NCI-H2227 treated with DMSO at 0.1 percent for 48 hours (cell line): ENCODE measurements around the gene CYFIP2.

Experiments
- DNase-seq: peaks from one replicate; lab custom pipeline; 2025; lab: John Stamatoyannopoulos, UW

Gene CYFIP2

GRCh38 chr5:157358871-157359270 lies 92.9 kb downstream of the CYFIP2 start:
- DNase-seq, result no peak

- no peak for DNase-seq
Measured at GRCh38 chr5:157359356-157360055, 93.6 kb downstream of the CYFIP2 start.

- no peak for DNase-seq
Measured at GRCh38 chr5:157362012-157362411, 96.1 kb downstream of the CYFIP2 start.

GRCh38 chr5:157362502-157362901 lies 96.6 kb downstream of the CYFIP2 start:
- DNase-seq, result no peak

- DNase-seq, result no peak
Measured at GRCh38 chr5:157362982-157363381, 97.1 kb downstream of the CYFIP2 start.

- DNase-seq, result no peak
Measured at GRCh38 chr5:157365732-157366131, 99.8 kb downstream of the CYFIP2 start.

- DNase-seq, result no peak
Measured at GRCh38 chr5:157366741-157367674, 101.1 kb downstream of the CYFIP2 start.

- DNase-seq, result no peak
Measured at GRCh38 chr5:157369507-157369906, 103.6 kb downstream of the CYFIP2 start.

- no peak for DNase-seq
Measured at GRCh38 chr5:157370967-157371366, 105.0 kb downstream of the CYFIP2 start.

- no peak for DNase-seq
Measured at GRCh38 chr5:157371655-157372471, 105.9 kb downstream of the CYFIP2 start.

GRCh38 chr5:157372472-157372822 lies 106.5 kb downstream of the CYFIP2 start:
- no peak for DNase-seq

- DNase-seq, result no peak
Measured at GRCh38 chr5:157378509-157378908, 112.6 kb downstream of the CYFIP2 start.

GRCh38 chr5:157379983-157380382 lies 114.1 kb downstream of the CYFIP2 start:
- no peak for DNase-seq

- DNase-seq, result no peak
Measured at GRCh38 chr5:157381746-157382145, 115.8 kb downstream of the CYFIP2 start.

- no peak for DNase-seq
Measured at GRCh38 chr5:157382996-157383800, 117.3 kb downstream of the CYFIP2 start.

- DNase-seq, result no peak
Measured at GRCh38 chr5:157384971-157385709, 119.2 kb downstream of the CYFIP2 start.

- no peak for DNase-seq
Measured at GRCh38 chr5:157387041-157387563, 121.2 kb downstream of the CYFIP2 start.

- DNase-seq, result no peak
Measured at GRCh38 chr5:157387683-157388093, 121.8 kb downstream of the CYFIP2 start.

GRCh38 chr5:157388111-157388710 lies 122.3 kb downstream of the CYFIP2 start:
- DNase-seq, result no peak

GRCh38 chr5:157389103-157389502 lies 123.2 kb downstream of the CYFIP2 start:
- DNase-seq, result no peak
